Heart left ventricle (tissue), 16 donors: ENCODE data around the gene SIM2. TPM values are rescaled to one million over a fixed set of nuclear protein-coding genes. Genes with fewer than 3 reads are reported as not detected.
A peak's percentile ranks its signal among the peaks of the same experiment; 100 is the strongest.

Experiments used
- ATAC-seq, 4 donors: fragments of 200-7000 bp; cut with Tn5 transposase; one replicate each; pipeline ENCODE4 v1.9.1; 2020 to 2022; ENCODE audit warnings: moderate library complexity in 4 of 4, mild to moderate bottlenecking in 3 of 4, moderate number of reproducible peaks in 1 of 4
- DNase-seq, 5 donors: peaks; one replicate each; pipeline ENCODE4 v3.0.0-alpha.2; 2020
- H3K27ac ChIP-seq, 12 donors: fragments of 200-600 bp; sonication (generic) in 4 of 12; one replicate each; pipeline versions ENCODE4 v1.5.0 to v1.8.0; 2016 to 2022; ENCODE audit warnings: mild to moderate bottlenecking in 2 of 12
- H3K27me3 ChIP-seq, 9 donors: fragments of 200-600 bp; sonication (generic) in 2 of 9; one replicate each; pipeline versions ENCODE4 v1.5.1 to v1.8.0; 2016 to 2022; ENCODE audit warnings: mild to moderate bottlenecking in 3 of 9
- H3K36me3 ChIP-seq, 9 donors: fragments of 200-600 bp; sonication (generic) in 2 of 9; one replicate each; pipeline versions ENCODE4 v1.5.0 to v1.8.0; 2018 to 2022; ENCODE audit warnings: mild to moderate bottlenecking in 2 of 9
- H3K4me1 ChIP-seq, 12 donors: fragments of 200-600 bp; sonication (generic) in 4 of 12; one replicate each; pipeline versions ENCODE4 v1.5.0 to v1.8.0; 2016 to 2022; ENCODE audit warnings: mild to moderate bottlenecking in 3 of 12
- H3K4me3 ChIP-seq, 12 donors: fragments of 200-600 bp; sonication (generic) in 4 of 12; one replicate each; pipeline versions ENCODE4 v1.5.0 to v1.8.0; 2017 to 2022; ENCODE audit warnings: mild to moderate bottlenecking in 9 of 12, moderate library complexity in 4 of 12
- H3K9me3 ChIP-seq, 12 donors: fragments of 200-600 bp; sonication (generic) in 4 of 12; one replicate each; pipeline versions ENCODE4 v1.5.0 to v1.8.0; 2016 to 2022; ENCODE audit warnings: mild to moderate bottlenecking in 1 of 12
- POLR2A ChIP-seq, 2 donors: fragments of 450-650 bp; IDR thresholded peaks; one replicate each; pipeline ENCODE4 v1.6.1; 2017; ENCODE audit warnings: antibody characterized with exemption in 2 of 2, mild to moderate bottlenecking in 2 of 2, moderate library complexity in 2 of 2
- whole genome bisulfite sequencing, 4 donors: extraction: QIAGEN DNeasy Blood & Tissue Kit in 2 of 4; methylation state at CpG; one replicate each; pipeline versions ENCODE4 v1.1.5 to v1.1.7; 2013 to 2018; 5-methylcytosine and 5-hydroxymethylcytosine counted together
- intact Hi-C, 10 donors: fragments of 100-400 bp; cut with DNase I; formaldehyde crosslinking; loops; one replicate each; pipeline versions ENCODE4 v1.11.1 to v1.14.2; 2022
- polyA plus RNA-seq, 2 donors: library from polyadenylated mRNA; stranded (reverse); fragments of 200-250 nt; gene quantifications; one replicate each; pipeline ENCODE4 v1.2.3, GENCODE V29; 2013
- total RNA-seq, 9 donors: library from RNA; depleted of rRNA in 2 of 9; stranded (reverse); fragments of >200 nt in 2 of 9; fragmentation: NEBNext Ultra II Directional in 3 of 9; extraction: Animal tissue kit (Norgen Biotek cat#: 25700) in 3 of 9; gene quantifications; one replicate each; pipeline versions ENCODE4 v1.1.0 to v1.2.4, GENCODE V29; 2016 to 2023
- TF ChIP-seq, protein P1 (sequence below), 12 donors: fragments of 200-600 bp; sonication (generic) in 4 of 12; IDR thresholded peaks; one replicate each; pipeline versions ENCODE4 v1.5.0 to v1.8.0; 2018 to 2022; ENCODE audit warnings: antibody characterized with exemption in 12 of 12, mild to moderate bottlenecking in 5 of 12
- donor health status: ischemic (EF 13 %, LVEDD 7.1; RV severe dilation, severe dysfunction).
- donor health status: healthy with polysubstance abuse.
- donor health status: DM: no; HTN: yes; CAD: no.
- donor health status: DM: no; HTN: no; CAD: no.
- donor health status: ischemic (EF 25% LVEDD 6.9; RV normal size, moderate dysfunction).
- donor health status: ischemic (EF 25% LVEDD 5.7; RV mildly dilated, moderate dysfunction).
- donor health status: healthy.
- donor health status: DM: yes; HTN: yes; CAD: no.
- donor health status: ischemic (EF 35%, LVEDD 5.7; RV mildly dilated, moderate dysfunction).
- donor health status: nonischemic (EF 11% LVEDD 7.7; RV severe dilation, severe dysfunction).
- donor health status: DM: yes; HTN: yes; CAD: no.
- donor health status: PGD.
- donor health status: ischemic (EF 29% LVEDD 5.4; RV normal size, mild dysfunction).
- donor health status: nonischemic (EF 23%, LVEDD 6.1; RV moderate dilation, normal function).

The SIM2 gene
- total and polyA plus RNA-seq, 11 donors: 0.01 to 0.88 (median 0.15) TPM; not detected in 8

DNA sequence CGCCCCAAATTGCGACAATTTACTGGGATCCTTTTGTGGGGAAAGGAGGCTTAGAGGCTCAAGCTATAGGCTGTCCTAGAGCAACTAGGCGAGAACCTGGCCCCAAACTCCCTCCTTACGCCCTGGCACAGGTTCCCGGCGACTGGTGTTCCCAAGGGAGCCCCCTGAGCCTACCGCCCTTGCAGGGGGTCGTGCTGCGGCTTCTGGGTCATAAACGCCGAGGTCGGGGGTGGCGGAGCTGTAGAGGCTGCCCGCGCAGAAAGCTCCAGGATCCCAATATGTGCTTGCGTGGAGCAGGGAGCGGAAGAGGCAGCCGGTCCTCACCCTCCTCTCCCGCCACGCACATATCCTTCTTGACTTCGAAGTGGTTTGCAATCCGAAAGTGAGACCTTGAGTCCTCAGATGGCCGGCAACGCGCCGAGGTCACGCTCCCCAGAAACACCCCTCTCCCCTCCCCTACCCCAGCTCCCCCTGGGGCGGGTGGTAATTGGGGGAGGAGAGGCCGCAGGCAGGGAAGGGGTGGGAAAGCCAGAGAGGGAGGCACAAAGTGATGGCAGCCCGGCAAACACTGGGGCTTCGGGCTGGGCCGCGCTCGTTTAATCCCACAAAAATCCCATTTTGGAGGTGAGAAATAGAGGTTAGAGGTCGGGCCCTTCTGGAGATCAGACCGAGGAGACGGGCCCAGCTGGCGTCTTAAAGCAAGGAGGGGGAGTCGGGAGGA, 6.2 kb downstream of the SIM2 start:
- WGBS, 4 donors: 2 to 5% (median 4%) methylated on average over 34 to 39 of the region's 39 CpGs
- H3K27ac ChIP-seq: no peak overlapping the region
- intact Hi-C loops: no loop called here
- H3K27me3 ChIP-seq: peaks cover 89 to 100% (median 100%) of the 10 kb centered on the region in 9 donors
- peak overlapping the region in 2 of 12 donors; percentile 3 to 15 for H3K4me3 ChIP-seq
- TF ChIP-seq, protein P1, sequence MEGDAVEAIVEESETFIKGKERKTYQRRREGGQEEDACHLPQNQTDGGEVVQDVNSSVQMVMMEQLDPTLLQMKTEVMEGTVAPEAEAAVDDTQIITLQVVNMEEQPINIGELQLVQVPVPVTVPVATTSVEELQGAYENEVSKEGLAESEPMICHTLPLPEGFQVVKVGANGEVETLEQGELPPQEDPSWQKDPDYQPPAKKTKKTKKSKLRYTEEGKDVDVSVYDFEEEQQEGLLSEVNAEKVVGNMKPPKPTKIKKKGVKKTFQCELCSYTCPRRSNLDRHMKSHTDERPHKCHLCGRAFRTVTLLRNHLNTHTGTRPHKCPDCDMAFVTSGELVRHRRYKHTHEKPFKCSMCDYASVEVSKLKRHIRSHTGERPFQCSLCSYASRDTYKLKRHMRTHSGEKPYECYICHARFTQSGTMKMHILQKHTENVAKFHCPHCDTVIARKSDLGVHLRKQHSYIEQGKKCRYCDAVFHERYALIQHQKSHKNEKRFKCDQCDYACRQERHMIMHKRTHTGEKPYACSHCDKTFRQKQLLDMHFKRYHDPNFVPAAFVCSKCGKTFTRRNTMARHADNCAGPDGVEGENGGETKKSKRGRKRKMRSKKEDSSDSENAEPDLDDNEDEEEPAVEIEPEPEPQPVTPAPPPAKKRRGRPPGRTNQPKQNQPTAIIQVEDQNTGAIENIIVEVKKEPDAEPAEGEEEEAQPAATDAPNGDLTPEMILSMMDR (IDR thresholded peaks at IDR 0.05): no peak
- no peak for TF ChIP-seq POLR2A (IDR thresholded peaks at IDR 0.05)
- ATAC-seq: no peak
- H3K9me3 ChIP-seq: no peaks in the 10 kb centered on the region
- DNase-seq: no peak
- H3K36me3 ChIP-seq: no peaks in the 10 kb centered on the region
- peaks cover 0 to 74% (median 48%) of the 10 kb centered on the region in 12 donors for H3K4me1 ChIP-seq

DNA sequence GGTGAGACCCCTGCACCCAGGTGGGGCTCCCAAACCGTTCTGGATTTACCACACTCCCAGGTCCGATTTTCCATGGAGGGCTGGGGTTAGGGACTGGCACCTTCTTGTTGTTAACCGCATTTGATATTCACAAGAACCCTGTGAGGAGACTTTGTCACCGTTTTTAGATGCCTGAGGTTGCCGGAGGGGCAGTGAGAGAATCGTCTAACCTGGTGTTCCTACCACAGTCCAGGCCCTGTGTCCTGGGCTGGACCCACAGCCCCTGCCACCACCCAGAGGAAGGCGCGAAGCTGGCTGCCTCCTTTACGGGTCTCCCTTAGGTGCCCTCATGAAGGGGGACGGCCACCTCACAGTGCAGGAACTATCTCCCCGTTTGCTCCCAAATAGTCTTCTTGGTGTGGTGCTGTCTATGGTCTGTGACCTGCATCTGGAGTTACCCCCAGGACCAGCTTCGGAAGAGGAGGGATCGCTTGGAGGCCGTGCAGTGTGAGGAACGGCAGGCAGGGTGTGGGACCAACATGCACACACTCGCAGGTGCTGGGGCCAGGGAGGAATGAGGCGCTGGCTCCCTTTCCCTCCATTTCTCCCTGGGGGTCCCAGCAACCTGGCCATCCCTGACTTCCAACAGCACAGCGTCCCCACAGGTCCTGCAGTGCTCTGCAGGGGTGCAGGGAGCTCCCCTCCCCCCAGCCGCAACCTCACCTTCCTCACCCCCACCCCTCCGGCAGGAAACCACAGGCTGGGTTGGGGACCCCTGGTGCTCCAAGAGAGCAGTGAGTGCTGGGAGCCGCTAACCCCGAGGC, 7.0 kb downstream of the SIM2 start:
- 5 to 7% (median 6%) methylated on average over 18 to 22 of the region's 22 CpGs for WGBS, 4 donors
- Histone ChIP-seq H3K4me3 (peak overlapping the region in 1 of 12 donors; percentile 2), H3K4me1 (peaks cover 0 to 73% (median 41%) of the 10 kb centered on the region in 12 donors), H3K27me3 (peaks cover 90 to 100% (median 100%) of the 10 kb centered on the region in 9 donors), H3K9me3 (no peaks in the 10 kb centered on the region), H3K36me3 (no peaks in the 10 kb centered on the region), H3K27ac (no peak overlapping the region)
- peak in 1 of 5 donors; percentile 14 for DNase-seq
- no peak for TF ChIP-seq POLR2A (IDR thresholded peaks at IDR 0.05)
- TF ChIP-seq, protein P1 (IDR thresholded peaks at IDR 0.05): no peak
- no peak for ATAC-seq
- intact Hi-C loops: no loop called here

DNA sequence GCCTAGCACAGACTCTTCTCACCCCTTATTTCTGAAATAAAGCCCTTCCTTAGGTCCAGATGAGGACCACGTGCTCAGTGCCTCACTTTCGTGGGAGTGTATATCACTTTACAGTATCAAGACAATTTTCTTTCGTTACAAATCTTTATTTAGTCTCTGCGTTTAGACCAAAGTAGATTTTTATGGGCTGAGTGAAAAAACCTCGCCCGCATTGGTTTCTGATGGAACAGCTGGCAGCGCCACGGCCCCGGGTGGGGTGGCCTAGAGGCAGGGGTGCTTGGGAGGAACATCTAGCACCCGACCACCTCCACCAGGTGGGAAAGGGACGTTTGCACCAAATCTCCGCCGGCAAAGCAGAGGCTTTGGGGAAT, 7.6 kb downstream of the SIM2 start:
- no peak overlapping the region for H3K27ac ChIP-seq
- ATAC-seq: no peak
- TF ChIP-seq, protein P1 (IDR thresholded peaks at IDR 0.05): no peak
- TF ChIP-seq POLR2A (IDR thresholded peaks at IDR 0.05): no peak
- 10 to 14% (median 11%) methylated on average over 13 of the region's 13 CpGs for WGBS, 4 donors
- H3K4me1 ChIP-seq: peaks cover 0 to 68% (median 35%) of the 10 kb centered on the region in 12 donors
- H3K4me3 ChIP-seq: peak overlapping the region in 1 of 12 donors; percentile 2
- H3K36me3 ChIP-seq: no peaks in the 10 kb centered on the region
- DNase-seq: peak in 1 of 5 donors; percentile 3
- peaks cover 87 to 100% (median 100%) of the 10 kb centered on the region in 9 donors for H3K27me3 ChIP-seq
- no peaks in the 10 kb centered on the region for H3K9me3 ChIP-seq
- intact Hi-C loops: no loop called here
